Measurements from ENCODE around the gene LMO7.

DNA sequence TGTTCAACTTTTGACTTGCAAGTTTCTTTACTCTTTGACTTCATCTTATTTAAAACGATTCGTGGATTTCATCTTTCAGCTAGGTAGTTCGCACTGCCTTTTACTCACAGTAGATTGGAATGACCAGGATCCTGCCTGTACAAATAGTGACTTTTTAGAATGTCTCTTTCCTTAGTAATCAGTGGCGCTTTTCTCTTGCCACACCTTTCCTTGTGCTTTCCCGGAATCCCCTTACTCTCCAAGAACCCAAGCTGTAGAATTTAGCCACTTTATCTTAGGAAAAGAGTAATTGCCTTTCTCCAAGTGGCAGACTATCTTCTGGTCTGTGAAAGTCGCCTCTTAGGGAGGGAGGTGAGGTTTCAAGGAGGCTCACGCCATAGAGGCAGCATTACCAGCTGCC is 123.4 kb downstream of the LMO7 start:
- TF ChIP-seq CTCF (conservative IDR thresholded peaks at IDR 0.05; ENCODE audit: low read length) (no peak), EZH2phosphoT487 (IDR thresholded peaks at IDR 0.05; ENCODE audit: borderline replicate concordance, low read depth, low read length) (no peak)

All from OCI-LY7 (cell line).